NCI-H2227 (cell line): ENCODE data around the gene RAB13.

Source experiments
- DNase-seq: peaks from one replicate; lab custom pipeline; 2025; ENCODE audit not compliant: unreplicated experiment; lab: John Stamatoyannopoulos, UW

The RAB13 gene

DNA sequence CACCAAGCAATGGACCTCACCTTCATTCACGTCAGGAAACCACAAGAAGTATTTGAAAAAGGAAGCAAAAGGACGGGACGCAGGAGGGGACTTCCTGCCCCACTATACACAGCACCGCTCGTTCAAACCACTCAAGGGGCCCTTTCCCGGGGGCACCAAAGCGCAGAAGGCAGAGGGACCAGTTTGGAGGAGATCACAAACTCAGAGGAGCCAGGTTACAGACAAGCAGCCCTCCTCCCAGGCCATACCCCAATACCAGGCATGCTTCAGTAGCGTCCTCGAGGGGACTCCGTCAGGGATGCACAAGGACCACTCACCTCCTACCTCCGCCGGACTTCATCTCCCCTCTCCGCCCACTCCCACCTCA is 28.4 kb downstream of the RAB13 start:
- no peak for DNase-seq

DNA sequence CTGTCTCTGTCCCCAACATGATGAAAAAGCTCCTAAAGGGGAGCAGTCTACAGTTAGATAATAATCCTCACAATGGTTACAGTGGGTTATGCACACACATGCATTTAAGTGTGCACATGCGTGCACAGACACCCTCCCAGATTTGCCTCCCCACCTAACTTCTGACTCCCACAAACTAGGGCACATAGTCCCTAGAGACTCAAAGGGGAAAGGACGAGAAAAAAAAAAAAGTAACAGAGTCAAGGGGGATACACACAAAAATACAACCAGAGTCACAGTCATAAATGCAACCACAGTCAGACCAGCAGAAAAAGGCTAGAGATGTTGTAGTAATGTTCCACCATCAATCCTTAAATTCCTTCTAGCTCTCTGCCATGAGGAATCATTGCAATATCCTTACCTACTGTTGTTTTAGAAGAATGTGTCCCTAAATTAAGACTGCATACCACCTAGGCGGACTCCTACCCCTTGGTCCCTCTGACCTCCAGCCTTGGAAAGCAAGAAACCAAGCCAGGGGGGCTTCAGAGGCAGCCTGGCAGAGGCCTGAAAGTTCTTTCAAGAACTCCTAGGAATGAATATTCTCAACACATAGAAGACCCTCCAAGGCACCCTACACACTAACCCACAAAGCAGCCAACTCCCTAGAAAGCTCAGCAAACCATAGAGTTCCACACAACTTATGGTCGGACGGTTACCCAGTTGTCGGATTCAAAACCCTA is 29.0 kb downstream of the RAB13 start:
- no peak for DNase-seq

DNA sequence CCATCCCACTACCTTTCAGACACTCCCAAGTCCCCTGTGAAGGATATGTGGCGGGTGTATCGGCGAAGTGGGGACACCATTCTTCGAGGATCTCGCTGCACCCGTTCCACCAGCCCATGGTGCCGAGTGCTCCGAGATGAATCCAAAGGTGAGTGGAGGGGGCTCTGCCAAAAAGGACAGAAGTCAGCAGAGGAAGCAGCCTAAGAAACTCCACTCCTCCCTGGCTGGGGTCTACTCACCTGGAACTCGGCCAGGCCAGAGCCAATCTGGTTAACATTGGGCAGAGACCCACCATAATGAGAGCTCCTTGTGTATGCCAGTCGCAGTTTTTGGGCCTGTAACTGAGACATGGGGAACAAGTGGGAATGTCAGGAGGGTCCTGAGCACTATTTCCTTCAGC is 31.3 kb downstream of the RAB13 start:
- no peak for DNase-seq

DNA sequence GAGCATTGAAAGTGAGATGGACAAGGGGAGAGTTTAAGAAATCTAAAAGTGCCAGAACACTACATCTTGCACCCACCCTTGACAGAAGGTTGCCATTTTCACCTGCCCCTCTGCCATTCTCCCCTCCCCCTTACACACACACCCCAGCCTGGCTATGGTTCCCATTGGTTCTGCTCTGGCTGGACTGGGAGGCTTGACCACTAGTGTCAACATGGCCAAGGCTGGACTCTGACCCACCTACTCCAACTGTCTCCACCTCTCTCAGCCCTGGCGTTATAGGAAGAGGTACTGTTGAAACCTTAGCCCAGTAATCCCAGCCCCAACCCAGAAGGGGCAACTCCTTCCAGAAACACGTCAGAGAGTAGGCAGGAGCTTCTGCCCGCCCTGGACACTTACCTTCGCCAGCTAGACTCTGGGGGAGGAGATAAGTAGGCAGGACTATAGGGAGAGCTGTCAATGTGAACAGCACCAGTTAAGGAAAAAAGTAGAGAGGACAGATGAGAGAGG is 32.2 kb downstream of the RAB13 start:
- DNase-seq, result no peak

DNA sequence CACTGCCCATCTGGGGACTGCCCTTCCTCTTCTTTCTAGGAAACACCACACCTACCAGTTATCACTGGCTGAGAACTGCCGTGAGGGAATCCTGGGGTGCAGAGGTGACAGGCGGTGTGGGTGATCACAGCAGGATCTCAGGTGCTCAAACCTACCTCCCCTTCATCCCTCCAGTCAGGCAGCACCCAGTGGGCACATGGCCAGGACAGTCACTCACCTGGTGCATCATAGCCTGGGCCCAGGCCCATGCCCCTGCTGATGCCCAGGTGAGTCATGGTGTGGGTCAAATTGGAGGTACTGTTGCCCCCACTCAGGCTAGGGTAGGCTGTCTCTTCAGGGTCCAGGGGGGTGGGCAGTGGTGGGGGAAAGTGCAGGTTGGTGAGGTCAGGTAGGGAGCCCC is 34.3 kb downstream of the RAB13 start:
- DNase-seq, result no peak

DNA sequence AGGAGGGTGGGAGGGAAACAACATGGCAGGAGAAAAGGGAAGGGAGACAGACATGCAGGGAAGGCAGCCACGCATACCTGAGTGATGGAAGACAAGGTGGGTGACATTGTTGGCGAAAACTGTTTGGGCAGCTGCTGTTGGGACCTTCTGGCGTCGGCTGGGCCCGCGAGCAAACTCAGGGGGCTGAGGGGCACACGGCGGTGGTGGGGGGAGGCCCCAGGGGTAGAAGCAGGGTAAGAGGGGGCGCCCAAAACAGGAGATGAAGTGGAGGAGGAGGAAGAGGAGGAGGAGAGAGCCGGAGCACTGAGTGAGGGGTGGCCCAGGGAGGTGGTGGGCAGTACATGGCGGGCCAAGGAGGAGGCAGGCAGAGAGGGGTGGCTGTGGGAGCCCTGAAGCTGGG is 35.0 kb downstream of the RAB13 start:
- no peak for DNase-seq

DNA sequence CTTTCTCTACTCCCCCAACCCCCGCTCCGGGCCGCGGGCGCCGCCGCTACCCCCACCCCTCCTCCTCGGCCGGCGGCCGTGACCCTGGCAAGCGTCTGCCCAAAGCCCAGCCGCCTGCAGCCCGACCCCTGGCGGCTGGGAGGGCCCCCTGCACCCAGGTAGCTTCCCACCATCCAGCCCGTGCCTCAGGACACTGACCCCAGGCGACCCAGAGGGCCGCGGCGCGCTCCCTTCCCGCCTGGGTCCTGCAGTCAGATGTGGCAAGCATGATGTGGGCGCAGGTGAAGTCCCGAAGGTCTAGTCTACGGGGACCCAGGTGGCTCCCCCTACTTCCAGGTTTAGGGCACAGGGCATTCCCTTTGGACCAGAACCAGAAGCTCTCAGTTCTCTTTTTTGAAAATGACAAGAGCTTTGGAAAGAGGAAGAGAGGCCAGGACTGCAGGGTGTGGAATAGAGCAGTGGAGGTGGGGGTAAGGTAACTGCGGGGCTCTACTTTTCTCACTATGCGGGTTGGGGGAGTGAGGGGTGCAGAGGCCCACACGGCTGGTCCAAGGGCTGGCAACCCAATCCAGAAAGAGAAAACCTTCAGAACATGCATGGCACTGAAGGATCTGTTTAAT is 39.4 kb downstream of the RAB13 start, which contains the start of gene DENND4B:
Gene DENND4B, minus strand, starts transcription at position 97 of the 620 bp plus-strand sequence. CDS start 2,344 bp downstream, outside the sequence.
- peak; percentile 88 for DNase-seq

DNA sequence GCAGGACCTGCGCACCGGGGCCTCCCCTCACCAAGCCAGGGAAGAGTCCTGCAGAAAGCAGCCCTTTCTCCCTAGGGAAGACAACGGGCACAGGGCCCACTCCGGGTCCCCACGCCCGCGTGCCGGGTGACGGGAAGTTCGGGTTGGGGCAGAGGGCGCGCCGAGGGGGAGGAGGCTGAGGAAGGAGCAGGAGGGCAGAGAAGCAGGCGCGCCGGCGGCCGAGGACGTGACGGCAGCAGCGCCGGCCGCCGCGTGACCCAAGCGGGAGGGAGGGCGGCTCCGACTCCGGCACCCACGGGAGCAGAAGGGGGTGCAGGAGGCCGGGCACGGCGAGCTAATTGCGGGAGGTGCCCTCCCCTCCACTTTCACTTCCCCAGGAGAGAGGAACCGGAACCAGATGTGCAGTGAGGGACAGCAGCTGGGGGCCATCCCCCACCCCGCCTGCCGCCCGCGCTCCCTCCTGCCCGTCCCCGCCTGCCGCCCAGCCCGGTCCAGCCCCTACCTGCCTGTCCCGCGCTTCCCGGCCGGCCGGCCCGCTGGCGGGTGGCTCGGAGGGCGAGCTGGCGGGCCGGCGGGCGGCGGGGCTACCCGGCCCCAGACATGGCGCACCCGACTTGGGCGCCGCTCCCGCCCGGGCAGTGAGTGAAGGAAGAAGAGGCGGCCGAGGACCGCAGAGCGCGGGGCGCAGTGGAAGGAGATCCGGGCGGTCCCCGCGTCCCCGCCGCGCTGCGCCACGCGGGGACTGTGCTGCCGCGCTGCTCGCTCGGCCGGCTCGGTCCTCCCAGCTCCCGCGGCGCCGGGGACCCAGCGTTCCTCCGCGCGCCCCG is 40.1 kb downstream of the RAB13 start:
- peak; percentile 67 for DNase-seq

DNA sequence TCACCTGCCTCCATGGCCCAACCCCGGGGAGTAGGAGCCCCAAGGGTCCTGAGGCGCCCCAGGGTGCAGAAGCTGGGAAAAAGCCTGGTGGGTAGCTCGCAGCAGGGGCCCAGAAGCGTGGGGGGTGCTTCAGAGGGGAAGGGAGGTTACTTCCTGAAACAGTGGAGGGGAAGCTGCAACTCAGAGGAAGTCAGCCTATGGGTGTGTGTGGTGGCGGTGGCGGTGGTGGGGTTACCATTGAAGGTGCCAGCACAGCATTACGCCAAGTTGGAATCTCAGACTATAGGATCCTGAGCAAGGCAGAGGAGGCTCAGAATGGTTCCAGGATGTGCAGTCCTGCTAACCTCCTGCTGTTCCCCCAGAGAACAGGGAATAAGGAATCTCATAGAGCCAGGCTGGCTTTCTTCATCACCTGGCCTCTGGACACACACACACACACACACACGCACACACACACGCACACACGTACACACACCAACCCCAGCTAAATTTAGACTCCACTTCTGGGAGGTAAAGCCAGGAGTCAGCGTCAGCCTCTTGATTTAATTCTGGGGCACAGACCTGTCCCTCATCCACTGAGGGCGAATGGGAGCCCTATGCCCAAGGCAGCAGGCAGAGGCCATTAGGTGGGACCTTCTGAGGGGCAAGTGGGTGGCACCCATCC is 40.9 kb downstream of the RAB13 start:
- DNase-seq, result peak; percentile 45

DNA sequence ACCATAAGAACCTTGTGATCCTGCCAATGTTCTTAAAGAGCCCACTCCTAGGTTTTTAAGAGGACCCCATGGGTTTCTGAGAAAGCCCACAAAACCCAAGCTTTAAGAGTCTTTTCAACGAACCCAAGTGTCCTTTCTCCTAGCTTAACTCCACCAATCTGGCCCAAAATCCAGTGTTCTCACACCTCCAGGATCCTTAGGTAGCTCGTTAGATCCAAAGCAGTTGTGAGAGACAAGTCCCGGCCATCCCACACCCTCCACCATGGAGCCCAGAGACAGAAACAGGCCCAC is 41.4 kb downstream of the RAB13 start:
- DNase-seq, result no peak

DNA sequence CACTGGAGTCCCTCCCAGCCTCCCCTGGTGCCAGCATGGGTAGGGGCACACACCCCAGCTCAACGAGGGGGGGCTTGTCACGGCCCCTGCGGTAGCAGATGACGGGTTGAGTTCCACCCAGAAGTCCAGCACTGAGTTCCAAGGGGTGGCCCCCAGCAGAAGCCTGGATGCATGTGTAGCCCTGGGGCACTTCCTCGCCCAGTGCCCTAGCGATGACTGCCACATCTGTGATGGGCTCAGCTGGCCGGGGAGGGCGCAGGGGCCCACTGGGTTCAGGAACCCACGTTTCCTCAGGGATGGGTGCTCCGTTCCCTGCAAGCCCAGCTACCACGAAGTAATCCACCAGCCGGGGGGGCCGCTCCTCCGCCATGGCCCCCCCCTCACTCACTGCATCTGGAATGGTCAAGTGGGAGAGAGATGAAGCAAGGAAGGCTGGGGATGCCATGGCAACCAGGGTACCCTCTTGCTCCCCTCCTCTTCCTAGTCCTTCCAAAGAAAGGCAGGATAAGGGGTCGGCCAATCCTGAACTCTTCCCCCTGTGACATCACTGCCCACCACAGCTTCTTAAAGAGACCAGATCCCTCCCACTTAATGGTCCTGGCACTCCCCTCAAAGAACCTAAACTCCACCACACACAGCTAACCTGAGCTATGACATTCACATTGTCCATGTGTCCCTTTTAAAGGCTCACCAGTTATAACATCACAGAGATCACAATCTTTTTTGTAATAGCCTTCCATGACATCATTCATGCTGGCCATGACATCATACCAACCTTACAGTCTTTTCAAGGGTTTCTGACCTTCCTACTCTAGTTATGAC is 41.9 kb downstream of the RAB13 start:
- DNase-seq, result no peak

DNA sequence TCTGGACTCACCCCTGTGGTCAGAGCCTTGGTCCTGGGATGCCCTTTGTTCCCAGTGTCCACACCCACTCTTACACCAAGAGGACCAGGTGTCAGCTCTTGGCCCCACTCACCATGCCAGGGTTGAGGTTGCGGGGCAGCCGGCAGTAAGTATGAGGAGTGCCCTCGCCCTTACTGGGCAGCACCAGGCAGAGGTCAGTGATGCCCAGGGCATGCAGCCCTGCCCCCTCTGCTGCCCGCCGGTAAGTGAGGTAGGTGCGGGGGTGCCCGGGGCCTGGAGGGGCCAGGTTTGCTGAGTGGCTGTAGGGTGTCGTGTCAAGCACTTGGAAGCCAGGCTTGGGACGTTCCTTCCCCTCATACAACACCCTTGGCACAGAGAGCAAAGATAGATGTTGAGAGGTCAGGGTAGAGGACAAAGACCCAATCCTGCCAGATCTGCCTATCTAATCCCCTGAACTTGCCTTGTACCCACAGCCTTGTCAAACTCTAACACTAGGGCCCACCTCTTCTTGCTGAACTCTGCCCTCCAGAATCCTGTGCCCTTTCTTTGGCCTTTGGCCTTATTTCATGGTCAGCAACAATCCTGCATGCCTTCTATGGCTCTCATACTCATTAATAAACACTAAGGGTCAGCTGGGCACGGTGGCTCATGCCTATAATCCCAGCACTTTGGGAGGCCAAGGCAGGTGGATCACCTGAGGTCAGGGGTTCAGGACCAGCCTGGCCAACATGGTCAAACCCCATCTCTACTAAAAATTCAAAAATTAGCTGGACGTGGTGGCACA is 43.2 kb downstream of the RAB13 start:
- DNase-seq, result no peak

DNA sequence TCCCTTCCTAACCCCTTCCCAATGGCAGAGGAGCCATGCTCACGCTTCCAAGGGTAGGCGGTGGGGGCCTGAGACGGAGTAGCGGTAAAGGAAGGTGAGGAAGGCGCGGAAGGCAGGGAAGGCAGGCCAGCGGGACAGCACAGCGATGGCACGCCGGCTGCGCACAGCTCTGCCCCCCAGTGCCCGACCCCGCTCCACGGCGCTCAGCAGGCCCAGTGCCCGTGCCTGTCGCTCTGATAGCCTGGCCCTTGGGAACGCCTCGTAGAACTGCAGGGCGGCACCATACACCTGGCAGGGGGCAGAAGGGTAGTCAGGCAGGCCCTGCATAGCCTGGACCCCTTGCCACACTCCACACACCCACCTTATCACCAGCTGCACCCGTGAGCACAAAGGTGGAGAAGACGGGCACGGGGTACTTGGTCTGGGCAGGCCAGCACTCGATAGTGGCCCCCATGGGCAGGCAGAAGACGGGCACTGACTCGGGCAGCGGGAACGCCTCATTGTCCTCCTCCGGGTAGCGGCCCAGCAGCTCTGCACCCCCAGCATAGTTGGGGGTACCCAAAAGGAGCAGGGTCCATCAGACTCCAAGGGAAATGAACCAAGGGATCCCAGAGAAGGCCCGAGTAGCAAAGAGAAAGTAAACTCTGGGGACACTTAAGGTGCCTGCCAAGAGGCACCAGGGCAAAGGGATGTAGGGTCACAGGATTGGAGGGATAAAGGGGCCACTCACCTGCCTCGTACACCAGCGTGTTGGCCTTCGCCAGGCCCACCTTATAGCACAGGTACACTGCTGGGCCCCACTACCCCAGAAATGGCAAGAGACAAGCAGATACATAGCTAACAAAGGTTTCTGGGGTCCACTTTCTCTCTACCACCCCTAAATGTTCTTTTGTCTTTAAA is 44.1 kb downstream of the RAB13 start:
- no peak for DNase-seq

DNA sequence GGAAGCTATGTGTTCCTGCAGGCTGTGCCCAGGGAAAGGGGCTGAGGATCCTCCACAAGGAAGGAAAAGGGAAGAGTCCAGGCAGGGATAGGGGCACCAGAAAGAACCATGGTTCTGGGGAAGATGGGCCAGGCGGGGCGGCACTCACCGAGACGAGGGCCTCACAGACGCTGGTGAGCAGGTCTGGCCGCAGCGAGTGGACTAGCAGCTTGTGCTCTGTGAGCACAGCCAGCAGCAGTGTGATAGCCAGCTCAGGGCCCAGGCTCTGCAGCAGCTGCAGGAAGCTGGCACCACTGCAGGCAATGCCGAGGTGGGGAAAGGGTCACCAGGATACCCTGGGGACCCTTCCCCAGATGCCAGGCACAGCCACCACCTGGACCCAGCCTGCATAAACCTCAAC is 45.4 kb downstream of the RAB13 start:
- DNase-seq, result no peak

DNA sequence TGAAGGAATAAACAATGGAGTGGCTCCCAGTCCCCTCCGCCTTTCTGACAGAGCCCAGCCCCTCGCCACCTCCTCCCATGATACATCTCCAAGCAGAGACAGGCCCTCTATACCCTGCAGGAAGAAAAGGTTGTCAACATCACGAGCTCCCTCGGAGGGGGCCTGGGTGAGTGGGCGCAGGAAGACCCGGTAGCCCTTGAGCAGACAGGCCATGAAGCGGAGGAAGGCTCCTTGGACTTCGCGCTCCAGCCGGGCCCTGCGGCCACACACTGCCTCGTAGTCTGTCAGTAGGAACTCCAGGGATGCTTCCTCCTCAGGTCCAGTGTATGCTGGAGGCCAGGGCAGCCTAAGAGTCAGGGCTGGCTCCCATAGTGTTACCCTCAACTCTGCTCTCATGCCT is 46.7 kb downstream of the RAB13 start:
- DNase-seq, result no peak

DNA sequence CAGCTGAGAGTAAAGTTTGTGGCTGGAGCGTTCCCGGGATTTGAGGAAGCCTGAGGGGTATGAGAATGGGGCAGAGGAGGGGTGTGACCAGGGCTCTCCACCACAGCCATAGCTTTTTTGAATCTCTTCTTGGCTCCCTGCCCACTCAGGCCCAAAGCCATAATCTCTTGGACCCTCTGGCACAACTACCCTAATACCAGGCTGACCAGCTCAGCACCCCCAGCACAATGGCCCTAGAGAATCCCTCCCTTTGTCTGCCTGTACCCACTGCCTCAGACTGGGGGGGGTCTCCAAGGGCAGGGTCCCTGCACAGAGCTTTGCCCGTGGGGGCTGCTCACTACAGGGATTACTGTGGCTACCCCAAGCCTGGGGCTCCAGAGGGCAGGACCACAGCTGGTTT is 47.1 kb downstream of the RAB13 start:
- DNase-seq, result no peak

DNA sequence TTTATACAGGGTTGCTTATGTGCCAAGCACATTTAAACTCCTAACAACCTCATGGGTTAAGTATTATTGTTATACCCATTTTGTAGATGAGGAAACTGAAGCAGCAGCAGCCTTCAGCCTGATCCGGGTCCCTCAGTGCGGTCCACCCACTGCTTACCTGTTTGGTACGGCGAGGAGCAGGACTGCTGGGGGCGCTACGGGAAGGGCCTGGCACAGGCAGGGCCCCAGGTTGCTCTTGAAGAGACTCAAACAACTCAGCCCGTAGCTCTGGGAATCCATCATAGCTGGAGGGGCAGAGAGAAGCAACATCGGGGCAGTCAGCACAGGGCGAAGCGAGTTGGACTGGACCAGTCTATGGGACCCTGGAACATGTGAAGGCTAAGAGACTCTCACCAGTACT is 48.8 kb downstream of the RAB13 start:
- DNase-seq, result no peak

DNA sequence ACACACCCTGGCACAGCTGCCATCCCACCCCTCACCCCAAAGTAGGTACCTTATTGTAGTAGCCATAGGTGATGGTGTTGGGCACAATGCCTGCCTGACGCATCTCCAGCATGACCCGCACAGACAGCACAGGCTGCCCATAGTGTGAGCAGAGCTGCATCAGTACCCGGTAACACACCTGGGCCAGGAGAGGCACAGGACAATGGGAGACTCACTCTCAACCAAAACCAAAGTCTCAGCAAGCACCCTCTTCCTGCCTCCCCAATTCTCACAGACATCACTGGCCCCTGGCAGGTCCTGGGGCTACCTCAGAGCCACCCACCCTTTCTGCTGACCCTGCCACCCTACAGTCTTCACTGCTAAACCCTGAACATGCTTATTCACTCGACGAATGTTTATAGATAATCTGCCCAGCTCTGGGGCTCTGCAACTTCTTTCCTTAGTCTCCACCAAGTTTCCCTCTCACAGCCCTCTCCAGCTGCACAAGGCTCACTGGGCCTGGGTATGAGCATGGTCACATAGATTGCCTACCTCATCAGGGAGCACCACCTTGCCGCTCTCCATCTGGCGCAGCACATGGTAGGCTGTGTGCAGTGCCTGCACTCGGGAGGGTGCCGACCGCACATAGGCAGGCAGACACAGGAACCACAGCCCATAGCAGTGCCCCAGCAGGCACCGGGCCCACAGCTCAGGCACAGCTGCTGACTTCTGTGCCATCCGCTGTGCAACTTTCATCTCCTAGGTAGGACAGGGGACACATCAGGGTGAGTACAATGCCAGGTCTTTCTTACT is 49.9 kb downstream of the RAB13 start:
- DNase-seq, result no peak
